OCI-M1 (cell line): Measurements from ENCODE around the gene SUGCT.
"Not testable (repeated sequence)": the region's sequence is repeated elsewhere in the genome, so short reads cannot be mapped to it uniquely, and the experiment has no call there.

Experiments used
- DNase-seq: peaks from one replicate; lab custom pipeline; 2025; lab: John Stamatoyannopoulos, UW

SUGCT gene

GRCh38 chr7:40405991-40406390 is 271.2 kb downstream of the SUGCT start:
- DNase-seq = no peak

GRCh38 chr7:40412323-40412722 is 277.5 kb downstream of the SUGCT start:
- DNase-seq = no peak

- not testable (repeated sequence) for DNase-seq
Measured at GRCh38 chr7:40414704-40415103, 279.9 kb downstream of the SUGCT start.

GRCh38 chr7:40418448-40418847 is 283.6 kb downstream of the SUGCT start:
- DNase-seq = no peak

GRCh38 chr7:40418983-40419382 is 284.2 kb downstream of the SUGCT start:
- DNase-seq = no peak

GRCh38 chr7:40419806-40420205 is 285.0 kb downstream of the SUGCT start:
- peak; percentile 66 for DNase-seq

GRCh38 chr7:40421433-40421832 is 286.6 kb downstream of the SUGCT start:
- no peak for DNase-seq

- DNase-seq = no peak
Measured at GRCh38 chr7:40425696-40426095, 290.9 kb downstream of the SUGCT start.

- DNase-seq = no peak
Measured at GRCh38 chr7:40428421-40428820, 293.6 kb downstream of the SUGCT start.

GRCh38 chr7:40429826-40430225 is 295.0 kb downstream of the SUGCT start:
- DNase-seq = no peak

GRCh38 chr7:40432046-40432445 is 297.2 kb downstream of the SUGCT start:
- DNase-seq = no peak

- DNase-seq = no peak
Measured at GRCh38 chr7:40436710-40437109, 301.9 kb downstream of the SUGCT start.

GRCh38 chr7:40437498-40437897 is 302.7 kb downstream of the SUGCT start:
- no peak for DNase-seq

GRCh38 chr7:40437936-40438634 is 303.3 kb downstream of the SUGCT start:
- DNase-seq = no peak

GRCh38 chr7:40439686-40440085 is 304.9 kb downstream of the SUGCT start:
- no peak for DNase-seq

- peak; percentile 28 for DNase-seq
Measured at GRCh38 chr7:40447345-40447744, 312.5 kb downstream of the SUGCT start.

- no peak for DNase-seq
Measured at GRCh38 chr7:40455485-40455884, 320.7 kb downstream of the SUGCT start.

GRCh38 chr7:40457776-40458480 is 323.1 kb downstream of the SUGCT start:
- DNase-seq = no peak

- no peak for DNase-seq
Measured at GRCh38 chr7:40463446-40463845, 328.6 kb downstream of the SUGCT start.

- no peak for DNase-seq
Measured at GRCh38 chr7:40468891-40469864, 334.4 kb downstream of the SUGCT start.

GRCh38 chr7:40470091-40470592 is 335.3 kb downstream of the SUGCT start:
- DNase-seq = no peak

GRCh38 chr7:40470817-40471216 is 336.0 kb downstream of the SUGCT start:
- no peak for DNase-seq
